ENCODE measurements around the gene TLCD3B.
A peak's percentile ranks its signal among the peaks of the same experiment; 100 is the strongest.
"Not testable (repeated sequence)": the region's sequence is repeated elsewhere in the genome, so short reads cannot be mapped to it uniquely, and the experiment has no call there.

TLCD3B gene

DNA sequence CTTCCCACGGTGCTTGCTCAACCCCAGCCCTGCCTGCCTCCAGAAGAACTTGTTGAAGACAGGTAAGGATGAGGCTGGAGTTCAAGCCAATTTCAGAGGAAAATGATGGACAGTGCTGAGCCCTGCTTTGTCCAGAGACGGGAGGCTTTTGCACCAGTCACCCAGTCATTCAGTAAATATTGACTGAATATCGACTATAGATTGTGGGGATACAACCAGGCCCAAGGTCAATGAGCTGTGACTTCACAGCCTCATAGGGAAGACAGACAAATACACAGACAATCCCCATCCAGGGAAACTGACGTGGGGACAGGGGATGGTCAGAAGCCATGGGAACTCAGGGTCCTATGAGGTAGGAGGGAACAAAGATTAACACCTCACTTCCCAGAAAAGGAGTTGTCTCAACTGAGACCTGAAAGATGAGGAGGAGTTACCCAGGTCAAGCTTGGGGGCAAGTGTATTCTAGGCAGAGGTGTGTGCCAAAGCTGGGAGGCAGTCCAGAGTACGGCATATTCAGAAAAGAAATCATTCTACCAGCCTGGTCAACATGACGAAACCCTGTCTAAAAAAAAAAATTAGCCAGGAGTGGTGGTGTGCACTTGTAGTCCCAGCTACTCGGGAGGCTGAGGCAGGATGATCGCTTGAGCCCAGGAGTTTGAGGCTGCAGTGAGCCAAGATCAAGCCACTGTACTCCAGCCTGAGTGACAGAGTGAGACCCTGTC, 14.4 kb downstream of the TLCD3B start:
- Histone ChIP-seq H3K27me3 (ENCODE audit: insufficient read depth, poor library complexity, severe bottlenecking) (no peaks in the 10 kb centered on the region), H3K27ac (replicated peaks) (no peak overlapping the region), H3K4me3 (replicated peaks; ENCODE audit: insufficient read depth, low read length) (no peak overlapping the region)
- TF ChIP-seq SPI1 (IDR thresholded peaks at IDR 0.05; ENCODE audit: borderline replicate concordance, low read depth): no peak
- TF ChIP-seq, protein P1, sequence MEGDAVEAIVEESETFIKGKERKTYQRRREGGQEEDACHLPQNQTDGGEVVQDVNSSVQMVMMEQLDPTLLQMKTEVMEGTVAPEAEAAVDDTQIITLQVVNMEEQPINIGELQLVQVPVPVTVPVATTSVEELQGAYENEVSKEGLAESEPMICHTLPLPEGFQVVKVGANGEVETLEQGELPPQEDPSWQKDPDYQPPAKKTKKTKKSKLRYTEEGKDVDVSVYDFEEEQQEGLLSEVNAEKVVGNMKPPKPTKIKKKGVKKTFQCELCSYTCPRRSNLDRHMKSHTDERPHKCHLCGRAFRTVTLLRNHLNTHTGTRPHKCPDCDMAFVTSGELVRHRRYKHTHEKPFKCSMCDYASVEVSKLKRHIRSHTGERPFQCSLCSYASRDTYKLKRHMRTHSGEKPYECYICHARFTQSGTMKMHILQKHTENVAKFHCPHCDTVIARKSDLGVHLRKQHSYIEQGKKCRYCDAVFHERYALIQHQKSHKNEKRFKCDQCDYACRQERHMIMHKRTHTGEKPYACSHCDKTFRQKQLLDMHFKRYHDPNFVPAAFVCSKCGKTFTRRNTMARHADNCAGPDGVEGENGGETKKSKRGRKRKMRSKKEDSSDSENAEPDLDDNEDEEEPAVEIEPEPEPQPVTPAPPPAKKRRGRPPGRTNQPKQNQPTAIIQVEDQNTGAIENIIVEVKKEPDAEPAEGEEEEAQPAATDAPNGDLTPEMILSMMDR (IDR thresholded peaks at IDR 0.05; ENCODE audit: insufficient read depth, low read length): no peak
- TF ChIP-seq REST (IDR thresholded peaks at IDR 0.05; ENCODE audit: insufficient replicate concordance, low read depth): no peak
- TF ChIP-seq POLR2AphosphoS5 (IDR thresholded peaks at IDR 0.05; ENCODE audit: low read depth): no peak
- no peak for TF ChIP-seq GABPA (IDR thresholded peaks at IDR 0.05; ENCODE audit: low read depth)
- DNase-seq (ENCODE audit: low read depth in 1 of 2, low spot score in 1 of 2): no peak

- H3K4me3 ChIP-seq (replicated peaks; ENCODE audit: insufficient read depth, low read length); H3K27ac ChIP-seq (replicated peaks); DNase-seq (ENCODE audit: low read depth in 1 of 2, low spot score in 1 of 2); H3K27me3 ChIP-seq (ENCODE audit: insufficient read depth, poor library complexity, severe bottlenecking): not testable (repeated sequence)
Observed at GRCh38 chr16:30015450-30015849, 15.6 kb downstream of the TLCD3B start.

GRCh38 chr16:30012598-30012997, 18.5 kb downstream of the TLCD3B start:
- not testable (repeated sequence) for H3K27me3 ChIP-seq (ENCODE audit: insufficient read depth, poor library complexity, severe bottlenecking); DNase-seq (ENCODE audit: low read depth in 1 of 2, low spot score in 1 of 2); H3K27ac ChIP-seq (replicated peaks); H3K4me3 ChIP-seq (replicated peaks; ENCODE audit: insufficient read depth, low read length)

- no peaks in the 10 kb centered on the region for H3K27me3 ChIP-seq (ENCODE audit: insufficient read depth, poor library complexity, severe bottlenecking)
- TF ChIP-seq, protein P1 (IDR thresholded peaks at IDR 0.05; ENCODE audit: insufficient read depth, low read length): no peak
- TF ChIP-seq POLR2AphosphoS5 (IDR thresholded peaks at IDR 0.05; ENCODE audit: low read depth) (no peak), SPI1 (IDR thresholded peaks at IDR 0.05; ENCODE audit: borderline replicate concordance, low read depth) (no peak), REST (IDR thresholded peaks at IDR 0.05; ENCODE audit: insufficient replicate concordance, low read depth) (no peak), GABPA (IDR thresholded peaks at IDR 0.05; ENCODE audit: low read depth) (no peak)
- no peak overlapping the region for H3K27ac ChIP-seq (replicated peaks)
- H3K4me3 ChIP-seq (replicated peaks; ENCODE audit: insufficient read depth, low read length): peak overlapping the region; percentile 64
- no peak for DNase-seq (ENCODE audit: low read depth in 1 of 2, low spot score in 1 of 2)
Observed at GRCh38 chr16:30011714-30012504, 19.2 kb downstream of the TLCD3B start.

Measured in HL-60 (cell line).